8988T (cell line): ENCODE results near the gene TKFC.

Experiments
- DNase-seq: peaks from one replicate; pipeline ENCODE4 v3.0.0; 2011

TKFC gene

GRCh38 chr11:61325649-61326414, 7.2 kb upstream of the TKFC start:
- no peak for DNase-seq

- DNase-seq, result no peak
Measured at GRCh38 chr11:61327669-61328071, 5.4 kb upstream of the TKFC start.

DNA sequence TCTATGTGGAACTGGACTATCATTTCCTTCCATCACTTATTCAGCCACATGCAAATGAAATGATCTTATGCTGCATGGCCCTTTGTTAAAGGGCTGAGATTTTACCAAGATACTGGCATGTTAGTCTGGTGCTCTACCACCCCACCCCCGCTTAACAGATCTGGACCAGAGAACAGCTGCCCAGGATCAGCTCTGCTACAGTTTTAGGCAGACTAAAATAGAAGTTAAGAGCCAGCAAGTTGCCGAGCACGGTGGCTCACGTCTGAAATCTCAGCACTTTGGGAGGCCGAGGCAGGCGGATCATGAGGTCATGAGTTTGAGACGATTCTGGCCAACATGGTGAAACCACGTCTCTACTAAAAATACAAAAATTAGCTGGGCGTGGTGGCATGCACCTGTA, 4.7 kb upstream of the TKFC start:
- DNase-seq, result no peak

DNA sequence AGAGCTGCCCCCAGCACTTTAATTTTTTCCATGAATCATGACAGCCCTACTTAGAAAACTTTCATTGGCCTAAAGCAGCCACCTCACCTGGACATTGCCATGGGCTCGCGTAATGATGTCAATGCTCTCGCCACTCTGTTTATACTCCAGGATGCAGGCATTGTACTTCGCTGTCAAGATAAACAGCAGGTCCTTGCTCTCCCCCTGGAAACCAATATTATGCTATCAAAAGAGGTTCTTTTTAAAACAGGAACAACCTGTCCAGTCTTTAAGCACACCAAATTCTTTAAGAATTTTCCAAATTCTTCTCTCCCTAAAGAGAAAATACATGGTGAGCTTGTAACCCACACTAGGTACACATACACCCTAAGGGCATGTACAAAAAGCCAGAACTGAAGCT, 3.2 kb upstream of the TKFC start:
- DNase-seq, result no peak

DNA sequence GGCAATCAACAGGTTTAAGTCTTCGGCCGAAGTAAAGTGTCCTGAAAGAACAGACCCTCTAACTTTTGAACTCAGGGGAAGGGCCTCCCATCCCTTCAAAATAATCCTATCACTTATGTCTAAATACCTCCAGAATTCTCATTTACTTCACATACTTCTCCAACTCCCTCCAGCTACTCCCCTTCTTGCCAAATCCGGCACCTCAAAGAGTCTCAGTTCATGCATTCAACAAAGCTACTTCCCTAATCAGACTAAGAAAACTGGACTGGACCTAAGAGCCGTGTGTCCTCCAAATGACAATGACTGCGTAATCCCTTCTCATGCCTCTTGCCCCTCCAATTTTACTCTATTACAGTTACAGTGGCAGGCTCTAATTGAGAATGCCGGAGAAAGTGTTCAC, 1.4 kb upstream of the TKFC start:
- no peak for DNase-seq

GRCh38 chr11:61332281-61332796, 689 bp upstream of the TKFC start:
- no peak for DNase-seq

- DNase-seq, result no peak
Measured at GRCh38 chr11:61333550-61334433, 764 bp downstream of the TKFC start.

GRCh38 chr11:61334434-61335354, 1.7 kb downstream of the TKFC start:
- no peak for DNase-seq

GRCh38 chr11:61335355-61335710, 2.3 kb downstream of the TKFC start:
- DNase-seq, result no peak

GRCh38 chr11:61336171-61336935, 3.3 kb downstream of the TKFC start:
- peak; percentile 94 for DNase-seq

- no peak for DNase-seq
Measured at GRCh38 chr11:61337706-61338470, 4.9 kb downstream of the TKFC start.

GRCh38 chr11:61338783-61339489, 5.9 kb downstream of the TKFC start:
- DNase-seq, result no peak

DNA sequence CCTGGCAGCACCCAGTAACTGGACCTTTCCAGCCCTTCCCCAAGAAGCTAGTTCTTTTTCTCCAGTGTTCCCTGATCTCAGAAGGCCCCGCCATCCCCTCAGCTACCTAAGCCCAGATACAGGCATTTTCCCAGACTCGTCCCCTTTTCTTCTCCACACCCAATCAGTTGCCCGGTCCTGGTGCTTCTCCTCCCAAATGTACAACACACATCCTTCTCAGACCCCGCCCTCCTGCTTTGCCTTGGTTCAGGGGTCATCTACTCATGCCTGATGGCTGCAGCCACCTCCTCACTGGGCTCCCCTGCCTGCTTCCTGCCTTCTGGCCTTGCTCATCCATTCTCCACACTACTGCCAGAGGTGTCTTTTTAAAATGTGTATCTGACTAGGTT, 6.5 kb downstream of the TKFC start:
- no peak for DNase-seq

DNA sequence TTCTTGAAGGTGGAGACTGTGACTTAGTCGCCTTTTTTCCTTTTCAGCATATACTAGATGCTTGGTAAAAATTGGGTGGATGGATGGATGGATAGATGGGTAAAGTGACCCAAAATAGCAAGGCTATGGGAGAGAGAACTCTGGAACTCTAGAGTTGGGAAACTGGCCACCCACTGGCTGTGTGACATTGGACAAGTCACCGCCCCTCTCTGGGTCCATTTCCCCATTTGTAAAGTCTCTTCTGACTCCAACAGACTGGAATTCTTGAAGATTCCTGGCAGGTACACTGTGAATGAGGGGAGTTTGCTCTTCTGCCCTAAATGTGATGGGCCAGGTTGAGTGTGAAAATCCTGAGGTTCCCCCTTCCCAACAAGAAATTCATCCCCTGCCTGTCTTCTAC, 8.0 kb downstream of the TKFC start:
- DNase-seq, result no peak

DNA sequence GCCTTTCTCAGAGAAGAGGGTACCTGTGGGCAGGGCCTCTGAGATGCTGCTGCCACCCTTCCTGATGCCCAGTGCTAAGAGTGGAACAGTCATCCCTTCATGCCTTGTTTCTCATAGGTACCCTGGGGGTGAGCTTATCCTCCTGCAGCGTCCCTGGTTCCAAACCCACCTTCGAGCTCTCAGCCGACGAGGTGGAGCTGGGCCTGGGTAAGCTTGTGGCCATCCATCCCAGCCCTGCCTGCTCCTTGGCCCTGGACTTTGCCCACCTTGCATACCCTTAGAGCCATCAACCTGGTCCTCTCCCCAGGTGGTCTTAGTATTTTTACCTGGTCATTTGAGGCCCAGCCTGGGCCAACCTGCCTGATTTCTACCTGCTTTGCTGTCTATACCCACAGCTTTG, 8.7 kb downstream of the TKFC start:
- no peak for DNase-seq

- DNase-seq, result no peak
Measured at GRCh38 chr11:61342207-61342803, 9.3 kb downstream of the TKFC start.

- DNase-seq, result no peak
Measured at GRCh38 chr11:61343792-61344745, 11.0 kb downstream of the TKFC start.

DNA sequence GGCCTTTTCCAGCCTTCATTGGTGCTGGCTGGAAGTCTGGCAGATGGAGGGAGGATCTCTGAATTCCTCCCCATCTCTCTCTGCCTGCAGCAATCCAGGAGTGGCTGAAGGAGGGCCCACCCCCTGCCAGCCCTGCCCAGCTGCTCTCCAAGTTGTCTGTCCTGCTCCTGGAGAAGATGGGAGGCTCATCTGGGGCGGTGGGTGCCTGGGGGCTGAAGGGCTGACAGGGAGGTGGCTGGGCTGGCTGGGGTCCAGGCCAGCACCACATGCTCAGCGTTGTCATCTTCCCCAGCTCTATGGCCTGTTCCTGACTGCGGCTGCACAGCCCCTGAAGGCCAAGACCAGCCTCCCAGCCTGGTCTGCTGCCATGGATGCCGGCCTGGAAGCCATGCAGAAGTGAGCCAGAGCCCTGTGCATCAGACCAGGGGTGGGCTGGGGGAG, 12.2 kb downstream of the TKFC start:
- DNase-seq, result no peak
